ENCODE data around the gene LTBP4.
"Not testable (repeated sequence)": the region's sequence is repeated elsewhere in the genome, so short reads cannot be mapped to it uniquely, and the experiment has no call there.

LTBP4 gene

DNA sequence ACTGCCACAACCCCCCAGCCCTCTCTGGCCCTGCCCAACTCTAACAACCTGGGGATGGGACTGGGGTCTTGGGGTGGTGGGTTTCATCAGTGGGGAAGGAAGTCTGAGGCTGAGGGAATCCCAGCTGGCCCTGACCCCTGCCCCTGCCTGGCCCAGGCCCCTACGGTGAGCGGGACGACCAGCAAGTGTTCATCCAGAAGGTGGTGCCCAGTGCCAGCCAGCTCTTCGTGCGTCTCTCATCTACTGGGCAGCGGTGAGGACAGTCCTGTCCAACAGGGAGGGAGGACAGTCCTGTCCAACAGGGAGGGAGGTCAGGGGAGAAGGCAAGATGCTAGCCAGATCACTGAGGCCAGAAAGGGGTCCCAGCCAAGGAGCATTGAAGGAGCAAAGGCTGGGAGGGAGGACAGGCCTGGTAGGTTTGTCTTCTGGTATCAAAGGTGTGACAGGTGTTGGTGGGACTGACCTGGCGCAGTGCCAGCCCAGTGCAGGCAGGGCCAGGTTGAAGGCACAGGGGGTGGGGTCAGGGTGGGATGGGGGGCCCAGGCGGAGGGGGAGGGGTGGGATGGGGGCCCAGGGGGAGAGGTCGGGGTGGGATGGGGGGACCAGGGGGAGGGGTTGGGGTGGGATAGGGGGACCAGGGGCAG, 12.1 kb upstream of the LTBP4 start:
- H3K27me3 ChIP-seq (ENCODE audit: insufficient read depth, low read depth) = no peaks in the 10 kb centered on the region
- H3K9ac ChIP-seq = no peak overlapping the region
- H3K36me3 ChIP-seq (ENCODE audit: insufficient read depth) = no peaks in the 10 kb centered on the region
- H3K4me1 ChIP-seq (ENCODE audit: low read depth, poor library complexity, severe bottlenecking) = peaks cover 11% of the 10 kb centered on the region
- no peaks in the 10 kb centered on the region for H3K79me2 ChIP-seq (ENCODE audit: insufficient read depth, low read depth)
- no peak overlapping the region for H3K27ac ChIP-seq
- no peaks in the 10 kb centered on the region for H4K20me1 ChIP-seq (ENCODE audit: insufficient read depth)
- H3K4me2 ChIP-seq = no peak overlapping the region
- TF ChIP-seq, protein P1, sequence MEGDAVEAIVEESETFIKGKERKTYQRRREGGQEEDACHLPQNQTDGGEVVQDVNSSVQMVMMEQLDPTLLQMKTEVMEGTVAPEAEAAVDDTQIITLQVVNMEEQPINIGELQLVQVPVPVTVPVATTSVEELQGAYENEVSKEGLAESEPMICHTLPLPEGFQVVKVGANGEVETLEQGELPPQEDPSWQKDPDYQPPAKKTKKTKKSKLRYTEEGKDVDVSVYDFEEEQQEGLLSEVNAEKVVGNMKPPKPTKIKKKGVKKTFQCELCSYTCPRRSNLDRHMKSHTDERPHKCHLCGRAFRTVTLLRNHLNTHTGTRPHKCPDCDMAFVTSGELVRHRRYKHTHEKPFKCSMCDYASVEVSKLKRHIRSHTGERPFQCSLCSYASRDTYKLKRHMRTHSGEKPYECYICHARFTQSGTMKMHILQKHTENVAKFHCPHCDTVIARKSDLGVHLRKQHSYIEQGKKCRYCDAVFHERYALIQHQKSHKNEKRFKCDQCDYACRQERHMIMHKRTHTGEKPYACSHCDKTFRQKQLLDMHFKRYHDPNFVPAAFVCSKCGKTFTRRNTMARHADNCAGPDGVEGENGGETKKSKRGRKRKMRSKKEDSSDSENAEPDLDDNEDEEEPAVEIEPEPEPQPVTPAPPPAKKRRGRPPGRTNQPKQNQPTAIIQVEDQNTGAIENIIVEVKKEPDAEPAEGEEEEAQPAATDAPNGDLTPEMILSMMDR (conservative IDR thresholded peaks at IDR 0.05; ENCODE audit: low read depth, low read length) = no peak
- no peak overlapping the region for H2AFZ ChIP-seq (ENCODE audit: low read depth)
- no peak overlapping the region for H3K4me3 ChIP-seq (IDR thresholded peaks at IDR 0.05; ENCODE audit: insufficient read depth, low read depth, low read length)

DNA sequence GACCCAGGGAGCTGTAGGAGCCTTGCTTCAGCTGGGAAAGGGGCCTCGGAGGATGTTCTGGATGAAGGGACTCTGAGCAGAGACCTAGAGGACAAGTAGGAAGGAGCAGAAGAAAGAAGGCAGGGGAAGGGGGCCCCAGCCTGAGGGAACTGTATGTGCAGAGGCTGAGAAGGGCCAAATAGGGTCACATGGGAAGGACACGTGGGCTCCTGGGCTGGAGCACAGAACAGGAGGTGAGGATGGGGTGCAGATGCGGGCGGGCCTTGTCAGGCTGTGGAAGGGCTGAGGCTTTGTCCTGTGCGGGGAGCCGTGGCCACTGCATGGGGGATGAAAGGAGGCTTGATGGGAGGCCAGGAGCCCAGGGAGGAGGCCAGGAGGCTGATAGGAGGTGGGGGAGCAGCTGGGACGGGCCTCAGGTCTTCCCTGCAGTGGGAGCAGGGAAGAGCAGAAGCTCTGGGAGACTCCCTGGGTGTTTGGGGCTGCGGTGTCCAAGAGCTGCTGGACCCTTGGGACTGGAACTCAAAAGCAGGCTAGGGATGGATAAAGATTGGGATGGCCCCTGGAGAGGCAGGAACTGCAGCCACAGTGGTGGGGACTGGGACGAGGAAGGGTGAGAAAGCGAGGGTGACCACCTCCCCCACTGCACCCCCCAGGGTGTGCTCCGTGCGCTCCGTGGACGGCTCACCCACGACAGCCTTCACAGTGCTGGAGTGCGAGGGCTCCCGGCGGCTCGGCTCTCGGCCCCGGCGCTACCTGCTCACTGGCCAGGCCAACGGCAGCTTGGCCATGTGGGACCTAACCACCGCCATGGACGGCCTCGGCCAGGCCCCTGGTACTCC, 11.4 kb upstream of the LTBP4 start:
- Histone ChIP-seq H4K20me1 (ENCODE audit: insufficient read depth) (no peaks in the 10 kb centered on the region), H3K9ac (no peak overlapping the region), H3K36me3 (ENCODE audit: insufficient read depth) (no peaks in the 10 kb centered on the region), H3K4me3 (IDR thresholded peaks at IDR 0.05; ENCODE audit: insufficient read depth, low read depth, low read length) (no peak overlapping the region), H3K27ac (no peak overlapping the region), H3K79me2 (ENCODE audit: insufficient read depth, low read depth) (no peaks in the 10 kb centered on the region), H3K4me2 (no peak overlapping the region), H2AFZ (ENCODE audit: low read depth) (no peak overlapping the region), H3K27me3 (ENCODE audit: insufficient read depth, low read depth) (no peaks in the 10 kb centered on the region), H3K4me1 (ENCODE audit: low read depth, poor library complexity, severe bottlenecking) (peaks cover 11% of the 10 kb centered on the region)
- TF ChIP-seq, protein P1 (conservative IDR thresholded peaks at IDR 0.05; ENCODE audit: low read depth, low read length) = no peak

DNA sequence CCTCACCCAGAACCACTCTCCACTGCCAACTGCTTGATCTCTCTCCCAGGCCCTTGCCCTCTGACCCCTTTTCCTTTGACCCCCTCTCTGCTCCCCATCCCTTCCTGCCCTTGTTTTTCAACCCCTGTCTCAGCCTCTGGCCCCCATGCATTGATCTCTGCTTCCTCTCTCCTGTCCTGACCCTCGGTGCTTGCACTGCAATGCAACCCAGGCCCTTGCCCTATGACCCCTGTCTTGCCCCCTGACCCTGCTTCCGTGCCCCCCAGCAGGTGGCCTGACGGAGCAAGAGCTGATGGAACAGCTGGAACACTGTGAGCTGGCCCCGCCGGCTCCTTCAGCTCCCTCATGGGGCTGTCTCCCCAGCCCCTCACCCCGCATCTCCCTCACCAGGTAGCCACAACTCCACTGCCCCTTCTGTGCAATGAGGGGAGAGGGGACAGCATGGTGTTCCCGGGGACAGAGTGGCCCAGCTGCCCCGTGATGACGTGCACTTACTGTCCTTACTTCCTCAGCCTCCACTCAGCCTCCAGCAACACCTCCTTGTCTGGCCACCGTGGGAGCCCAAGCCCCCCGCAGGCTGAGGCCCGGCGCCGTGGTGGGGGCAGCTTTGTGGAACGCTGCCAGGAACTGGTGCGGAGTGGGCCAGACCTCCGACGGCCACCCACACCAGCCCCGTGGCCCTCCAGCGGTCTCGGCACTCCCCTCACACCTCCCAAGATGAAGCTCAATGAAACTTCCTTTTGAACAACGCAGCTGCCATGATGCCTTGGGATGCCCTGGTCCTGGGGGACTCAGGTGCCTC, 10.5 kb upstream of the LTBP4 start:
- TF ChIP-seq, protein P1 (conservative IDR thresholded peaks at IDR 0.05; ENCODE audit: low read depth, low read length) = no peak
- no peaks in the 10 kb centered on the region for H4K20me1 ChIP-seq (ENCODE audit: insufficient read depth)
- H2AFZ ChIP-seq (ENCODE audit: low read depth) = no peak overlapping the region
- H3K4me2 ChIP-seq = no peak overlapping the region
- H3K27me3 ChIP-seq (ENCODE audit: insufficient read depth, low read depth) = no peaks in the 10 kb centered on the region
- no peak overlapping the region for H3K27ac ChIP-seq
- peaks cover 11% of the 10 kb centered on the region for H3K4me1 ChIP-seq (ENCODE audit: low read depth, poor library complexity, severe bottlenecking)
- H3K79me2 ChIP-seq (ENCODE audit: insufficient read depth, low read depth) = no peaks in the 10 kb centered on the region
- H3K4me3 ChIP-seq (IDR thresholded peaks at IDR 0.05; ENCODE audit: insufficient read depth, low read depth, low read length) = no peak overlapping the region
- no peaks in the 10 kb centered on the region for H3K36me3 ChIP-seq (ENCODE audit: insufficient read depth)
- no peak overlapping the region for H3K9ac ChIP-seq

DNA sequence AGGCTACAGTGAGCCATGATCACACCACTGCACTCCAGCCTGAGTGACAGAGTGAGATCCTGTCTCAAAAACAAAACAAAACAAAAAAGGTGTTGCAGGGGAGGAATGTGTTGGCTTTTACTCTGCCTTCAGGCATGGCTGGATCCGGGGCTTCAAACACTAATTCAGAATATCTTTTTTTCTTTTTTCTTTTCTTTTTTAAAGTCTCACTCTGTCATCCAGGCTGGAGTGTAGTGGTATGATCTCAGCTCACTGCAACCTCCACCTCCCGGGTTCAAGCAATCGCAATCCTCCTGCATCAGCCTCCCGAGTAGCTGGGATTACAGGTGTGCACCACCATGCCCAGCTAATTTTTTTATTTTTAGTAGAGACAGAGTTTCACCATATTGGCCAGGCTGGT, 9.4 kb upstream of the LTBP4 start:
- not testable (repeated sequence) for H3K27me3 ChIP-seq (ENCODE audit: insufficient read depth, low read depth); H2AFZ ChIP-seq (ENCODE audit: low read depth); H3K79me2 ChIP-seq (ENCODE audit: insufficient read depth, low read depth); H3K9ac ChIP-seq; H3K27ac ChIP-seq; H3K36me3 ChIP-seq (ENCODE audit: insufficient read depth); H4K20me1 ChIP-seq (ENCODE audit: insufficient read depth); H3K4me3 ChIP-seq (IDR thresholded peaks at IDR 0.05; ENCODE audit: insufficient read depth, low read depth, low read length)
- H3K4me1 ChIP-seq (ENCODE audit: low read depth, poor library complexity, severe bottlenecking) = peaks cover 15% of the 10 kb centered on the region
- H3K4me2 ChIP-seq = peak overlapping the region; percentile 15; the same call in 1 of the 2 replicates

Data from KMS-11 (cell line).